ENCODE measurements around the gene SEPTIN7. TPM values are rescaled to one million over a fixed set of nuclear protein-coding genes. Genes with fewer than 3 reads are reported as not detected.

SEPTIN7 gene
- total RNA-seq, 1 experiment from 2014 or later = 292 TPM

GRCh38 chr7:35761871-35762677, 38.8 kb upstream of the SEPTIN7 start:
- CTCF ChIA-PET = no interaction called here
- Histone ChIP-seq H3K27me3 (ENCODE audit: control insufficient read depth, insufficient read depth, low read length) (peaks cover 18% of the 10 kb centered on the region; the same call in 1 of the 2 replicates), H3K36me3 (ENCODE audit: control insufficient read depth, insufficient read depth, low read length) (no peaks in the 10 kb centered on the region), H3K9me3 (ENCODE audit: control insufficient read depth, insufficient read depth, low read depth, low read length) (no peaks in the 10 kb centered on the region), H3K4me1 (ENCODE audit: control insufficient read depth, insufficient read depth, low read length) (no peaks in the 10 kb centered on the region), H3K4me3 (ENCODE audit: low read depth in 2 of 2, low read length in 2 of 2) (no peak overlapping the region), H3K27ac (ENCODE audit: low read length) (no peak overlapping the region)
- DNase-seq (ENCODE audit: low read depth, low spot score) = no peak
- TF ChIP-seq TCF7L2 (IDR thresholded peaks at IDR 0.05; ENCODE audit: low read depth, low read length) (no peak), REST (IDR thresholded peaks at IDR 0.05; ENCODE audit: insufficient read depth in 1 of 2, low read depth in 2 of 2, low read length in 1 of 2) (no peak), POLR2AphosphoS5 (IDR thresholded peaks at IDR 0.05; ENCODE audit: low read depth, low read length) (no peak), SIN3A (IDR thresholded peaks at IDR 0.05; ENCODE audit: borderline replicate concordance, insufficient read depth, low read depth, low read length) (no peak)
- intact Hi-C loops (cut with micrococcal nuclease; ENCODE audit: unreplicated experiment) = no loop called here
- no TSS peak for BruUV-seq (replicated peaks)
- POLR2A ChIA-PET = no interaction called here
- ATAC-seq = no peak
- in situ Hi-C loops (cut with HindIII; ENCODE audit: low pct_unique_long_range_greater_than_20kb, low sequenced_read_pairs) = no loop called here

- Histone ChIP-seq H3K9me3 (ENCODE audit: control insufficient read depth, insufficient read depth, low read depth, low read length) (no peaks in the 10 kb centered on the region), H3K27ac (ENCODE audit: low read length) (no peak overlapping the region), H3K27me3 (ENCODE audit: control insufficient read depth, insufficient read depth, low read length) (peaks cover 17% of the 10 kb centered on the region; the same call in 1 of the 2 replicates), H3K4me1 (ENCODE audit: control insufficient read depth, insufficient read depth, low read length) (no peaks in the 10 kb centered on the region), H3K4me3 (ENCODE audit: low read depth in 2 of 2, low read length in 2 of 2) (no peak overlapping the region), H3K36me3 (ENCODE audit: control insufficient read depth, insufficient read depth, low read length) (no peaks in the 10 kb centered on the region)
- intact Hi-C loops (cut with micrococcal nuclease; ENCODE audit: unreplicated experiment) (no loop called here), in situ Hi-C loops (cut with HindIII; ENCODE audit: low pct_unique_long_range_greater_than_20kb, low sequenced_read_pairs) (no loop called here)
- BruUV-seq (replicated peaks) = no TSS peak
- CTCF ChIA-PET = no interaction called here
- TF ChIP-seq SIN3A (IDR thresholded peaks at IDR 0.05; ENCODE audit: borderline replicate concordance, insufficient read depth, low read depth, low read length) (no peak), TCF7L2 (IDR thresholded peaks at IDR 0.05; ENCODE audit: low read depth, low read length) (no peak), CTCF (IDR thresholded peaks at IDR 0.05) (no peak), REST (IDR thresholded peaks at IDR 0.05; ENCODE audit: insufficient read depth in 1 of 2, low read depth in 2 of 2, low read length in 1 of 2) (no peak), POLR2AphosphoS5 (IDR thresholded peaks at IDR 0.05; ENCODE audit: low read depth, low read length) (no peak)
- no peak for ATAC-seq
- no peak for DNase-seq (ENCODE audit: low read depth, low spot score)
- POLR2A ChIA-PET = no interaction called here
Observed at GRCh38 chr7:35762781-35763180, 38.1 kb upstream of the SEPTIN7 start.
